ENCODE measurements around the gene CYB5A.

The CYB5A gene

DNA sequence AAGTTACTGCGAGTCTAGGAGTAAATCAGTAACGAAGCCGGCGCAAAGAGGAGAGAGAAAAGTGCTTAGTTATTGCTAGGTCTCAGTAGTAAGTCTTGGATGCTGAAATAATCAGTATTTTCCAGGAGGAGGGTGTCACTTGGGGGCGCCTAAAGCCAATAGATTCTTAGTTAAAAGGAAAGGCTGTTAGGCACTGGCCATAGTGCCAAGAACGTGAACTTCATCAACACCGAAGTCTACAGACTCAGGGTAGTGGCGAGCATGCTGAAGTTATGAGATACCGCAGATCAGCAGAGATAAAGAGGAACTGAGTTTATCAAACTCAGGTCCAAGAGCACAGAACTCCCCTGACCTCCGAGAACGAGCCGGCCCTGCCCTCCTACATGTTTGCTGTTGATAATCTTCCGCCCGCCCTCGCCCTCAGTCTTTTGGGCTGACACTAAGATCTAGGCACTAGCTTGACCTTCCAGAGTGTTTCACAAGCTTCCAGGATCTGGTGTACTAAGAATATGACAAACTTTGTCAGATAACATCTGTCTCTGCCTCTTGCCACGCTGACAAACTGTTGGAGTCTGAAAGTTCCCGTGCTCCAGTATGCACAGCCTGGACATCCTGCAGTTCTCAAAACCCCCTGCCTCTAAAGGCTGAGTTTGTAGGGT lies 49.2 kb downstream of the CYB5A start:
- no peak for DNase-seq

DNA sequence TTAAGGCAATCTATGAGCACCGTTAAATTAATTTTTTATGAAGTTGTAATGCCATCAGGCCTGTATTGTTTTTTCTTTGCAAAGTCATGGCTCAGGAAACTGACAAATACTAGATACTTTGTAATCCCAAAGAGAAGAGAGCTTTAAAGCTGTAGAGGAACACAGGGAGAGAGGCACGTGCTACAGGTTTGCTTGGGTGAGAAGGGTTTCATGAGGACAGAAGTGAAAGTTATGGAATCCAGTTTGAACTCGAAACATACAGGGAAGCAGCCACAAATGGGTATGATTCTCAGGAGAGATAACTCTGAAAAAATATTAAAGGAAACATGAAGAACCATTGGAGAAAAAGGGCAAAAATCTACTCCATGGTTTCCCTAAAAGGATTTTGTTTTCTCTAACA lies 49.8 kb downstream of the CYB5A start:
- DNase-seq: no peak

DNA sequence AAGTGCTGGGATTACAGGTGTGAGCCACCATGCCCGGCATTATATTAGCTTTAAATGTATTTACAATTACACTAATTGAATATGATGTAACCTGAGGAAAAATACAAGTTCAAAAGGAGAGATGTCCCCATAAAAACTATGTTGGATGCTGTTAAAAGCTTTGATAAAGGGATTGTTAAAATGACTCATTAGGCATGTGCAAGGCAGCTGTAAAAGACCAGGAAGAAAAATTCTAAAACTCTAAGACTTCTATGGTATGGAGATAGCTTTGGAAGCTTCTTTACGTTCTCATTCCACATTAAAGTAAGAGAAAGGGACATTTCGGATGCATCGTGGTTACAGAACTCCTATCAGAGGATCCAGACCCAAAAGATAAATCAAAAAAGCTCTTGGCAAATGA lies 50.3 kb downstream of the CYB5A start:
- DNase-seq: no peak

DNA sequence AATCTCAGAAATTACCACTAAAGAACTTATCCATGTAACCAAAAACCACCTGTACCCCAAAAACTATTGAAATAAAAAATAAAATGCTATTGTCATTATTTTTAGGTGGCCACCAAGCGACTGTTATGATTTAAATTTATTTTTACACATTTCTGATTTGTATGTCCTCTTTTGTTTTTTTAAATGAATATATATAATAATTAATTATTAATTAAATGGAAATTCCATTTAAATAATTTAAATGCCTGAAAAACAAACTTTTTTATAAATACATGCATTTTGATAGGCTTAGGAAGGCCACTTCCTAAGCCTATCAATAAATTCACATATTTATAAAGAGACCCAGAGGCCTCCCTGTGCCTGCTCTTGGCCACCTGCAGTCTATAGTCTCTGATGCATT lies 52.2 kb downstream of the CYB5A start:
- DNase-seq: no peak

DNA sequence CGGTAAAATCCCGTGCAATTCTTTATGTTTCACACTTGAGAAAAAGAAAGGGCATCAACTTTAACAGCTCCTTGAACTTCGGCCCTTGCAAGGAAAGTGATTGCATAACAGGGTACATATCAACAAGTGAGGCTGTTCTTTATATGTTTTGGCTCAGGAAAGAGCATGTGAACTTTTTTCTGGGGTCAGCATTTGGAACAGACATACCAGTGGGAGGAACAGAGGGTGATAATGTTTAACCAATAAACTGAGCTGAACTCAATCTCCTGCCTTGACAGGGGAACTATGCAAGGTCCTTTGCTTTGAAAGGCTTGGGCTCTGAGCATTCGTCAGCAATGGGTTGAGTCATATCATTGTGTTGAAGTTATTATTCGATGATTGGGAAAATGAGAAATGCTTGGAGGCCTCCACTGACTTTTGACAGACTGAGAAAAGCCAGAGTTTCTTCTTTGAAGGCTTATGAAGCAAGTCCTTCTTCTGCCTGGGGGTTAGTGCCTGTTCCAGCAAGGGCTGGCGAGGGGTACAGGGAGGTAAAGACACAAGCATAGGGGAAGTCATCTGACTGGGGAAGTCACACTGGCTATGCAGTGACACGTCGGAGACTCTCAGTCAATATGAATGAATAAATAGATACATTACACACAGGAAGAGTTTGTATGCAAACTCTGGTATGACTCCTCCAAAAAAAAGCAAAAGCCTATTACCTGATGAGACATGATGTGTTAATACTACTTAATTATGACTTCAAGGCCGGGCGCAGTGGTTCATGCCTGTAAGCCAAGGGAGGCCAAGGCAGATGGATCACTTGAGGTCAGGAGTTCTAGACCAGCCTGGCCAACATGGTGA lies 57.2 kb downstream of the CYB5A start:
- no peak for DNase-seq

DNA sequence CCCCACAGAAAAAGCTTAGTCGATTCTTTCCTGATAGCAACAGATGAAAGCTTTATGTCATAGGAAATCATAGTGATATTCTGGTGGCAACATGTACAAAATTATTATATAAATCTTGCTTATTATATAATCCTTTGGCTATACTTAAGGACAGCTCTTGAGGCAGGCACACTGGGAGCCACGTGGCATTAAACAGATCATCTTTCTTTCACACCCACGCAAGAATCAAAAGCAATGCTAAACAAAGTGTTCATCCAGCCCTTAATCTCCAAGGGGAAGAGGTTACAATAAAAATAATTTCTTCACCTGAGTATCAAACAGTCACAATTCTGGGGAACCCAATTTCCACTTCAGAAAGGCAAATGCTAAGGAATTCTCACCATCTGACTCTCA lies 57.8 kb downstream of the CYB5A start:
- DNase-seq: no peak

DNA sequence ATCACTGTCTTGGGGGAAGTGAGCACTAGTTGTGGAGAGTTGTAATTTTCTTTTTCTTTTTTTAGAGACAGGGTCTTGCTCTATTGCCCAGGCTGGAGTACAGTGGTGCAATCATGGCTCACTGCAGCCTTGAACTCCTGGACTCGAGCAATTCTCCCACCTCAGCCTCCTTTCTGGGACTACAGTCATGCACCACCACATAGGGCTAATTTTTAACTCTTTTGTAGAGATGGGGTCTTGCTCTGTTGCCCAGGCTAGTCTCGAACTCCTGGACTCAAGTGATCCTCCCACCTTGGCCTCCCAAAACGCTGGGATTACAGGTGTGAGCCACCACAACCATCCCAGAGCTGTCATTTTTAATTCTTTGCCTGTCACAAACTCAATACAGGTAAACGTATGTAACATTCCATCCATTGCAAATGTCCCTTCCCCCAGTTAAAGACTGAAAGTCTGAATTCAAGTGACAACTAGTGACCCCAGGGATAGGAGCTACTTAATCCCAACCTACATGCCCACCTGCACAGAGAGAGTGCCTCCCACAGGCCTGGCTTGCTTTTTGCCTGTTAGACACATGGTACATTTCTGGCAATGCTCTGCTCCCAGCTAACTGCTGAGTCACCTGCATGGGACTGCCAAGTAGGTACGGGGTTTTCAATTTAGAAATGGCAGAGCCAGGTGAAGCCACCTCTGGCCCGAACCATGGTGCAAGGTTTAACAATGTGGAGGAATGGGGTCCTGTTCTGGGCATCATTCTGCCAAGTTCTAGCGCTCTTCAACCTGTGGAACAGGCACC lies 60.6 kb downstream of the CYB5A start:
- no peak for DNase-seq

DNA sequence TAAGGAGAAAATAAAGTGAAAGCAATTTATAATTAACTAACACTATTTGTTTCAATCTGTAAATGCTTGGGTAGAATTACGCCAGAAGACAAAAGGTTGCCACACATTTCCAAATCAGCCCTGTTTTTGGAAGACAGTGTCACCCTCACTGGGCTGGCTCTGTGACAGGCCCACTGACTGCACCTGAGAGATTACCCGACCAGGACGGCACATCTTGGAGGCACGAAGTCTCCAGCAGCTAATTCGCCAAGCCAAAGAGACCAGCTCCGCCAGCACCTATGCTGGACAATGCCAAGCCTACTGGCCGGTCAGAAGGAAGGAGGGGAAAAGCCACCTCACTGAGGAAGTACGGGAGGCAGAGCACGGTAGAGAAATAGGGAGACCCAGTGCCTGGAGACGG lies 61.9 kb downstream of the CYB5A start:
- no peak for DNase-seq

DNA sequence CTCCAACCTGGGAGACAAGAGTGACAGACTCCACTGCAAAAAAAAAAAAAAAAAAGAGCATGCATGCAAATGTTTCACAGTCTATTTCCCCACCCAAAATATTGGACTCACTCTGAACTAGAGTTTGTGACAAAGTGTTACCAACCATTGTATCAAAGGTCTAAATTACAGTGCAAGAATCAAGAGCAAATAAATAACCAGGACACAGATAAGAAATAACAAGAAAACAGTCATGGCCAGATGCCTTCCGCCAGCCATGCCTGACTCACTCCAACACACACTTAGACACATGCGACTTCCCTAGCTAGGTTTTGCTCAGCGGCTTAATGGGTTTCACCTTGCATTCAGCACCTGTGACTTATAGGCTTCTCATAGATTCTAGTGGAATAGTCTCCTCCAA lies 62.8 kb downstream of the CYB5A start:
- DNase-seq: no peak

DNA sequence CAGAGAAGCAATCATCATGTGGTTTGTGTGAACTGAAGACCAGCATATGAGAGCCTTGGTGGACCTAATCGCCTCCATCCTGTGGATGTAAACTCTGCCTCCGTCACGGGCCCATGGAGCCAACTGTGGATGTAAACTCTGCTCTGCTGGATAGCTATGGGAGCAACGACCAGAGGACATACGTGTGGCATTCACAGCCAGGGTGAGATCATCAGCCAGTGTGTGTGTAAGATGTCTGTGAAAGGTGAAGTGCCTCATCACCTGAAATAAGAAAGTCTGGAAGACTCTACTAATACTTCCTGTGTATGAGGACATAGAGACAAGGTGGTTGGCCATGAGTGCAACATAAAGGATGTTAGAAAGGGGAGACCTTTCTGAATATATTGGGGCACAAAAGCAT lies 63.5 kb downstream of the CYB5A start:
- DNase-seq: no peak

DNA sequence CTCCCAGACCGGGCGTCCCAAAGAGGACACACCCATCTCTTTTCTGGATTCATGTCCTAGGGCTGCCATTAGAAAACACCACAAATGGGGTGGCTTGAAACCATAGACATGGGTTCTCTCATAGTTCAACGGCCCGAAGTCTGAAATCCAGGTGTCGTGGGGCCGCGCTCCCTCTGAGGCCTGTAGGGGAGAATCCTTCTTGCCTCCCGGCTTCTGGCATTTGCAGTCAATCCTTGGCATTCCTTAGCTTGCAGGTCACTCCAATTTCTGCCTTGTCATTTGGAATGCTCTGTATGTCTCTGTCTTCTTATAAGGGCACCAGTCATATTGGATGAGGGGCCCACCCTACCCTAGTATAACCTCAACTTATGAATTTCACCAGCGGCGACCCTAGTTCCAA lies 65.1 kb downstream of the CYB5A start:
- no peak for DNase-seq

DNA sequence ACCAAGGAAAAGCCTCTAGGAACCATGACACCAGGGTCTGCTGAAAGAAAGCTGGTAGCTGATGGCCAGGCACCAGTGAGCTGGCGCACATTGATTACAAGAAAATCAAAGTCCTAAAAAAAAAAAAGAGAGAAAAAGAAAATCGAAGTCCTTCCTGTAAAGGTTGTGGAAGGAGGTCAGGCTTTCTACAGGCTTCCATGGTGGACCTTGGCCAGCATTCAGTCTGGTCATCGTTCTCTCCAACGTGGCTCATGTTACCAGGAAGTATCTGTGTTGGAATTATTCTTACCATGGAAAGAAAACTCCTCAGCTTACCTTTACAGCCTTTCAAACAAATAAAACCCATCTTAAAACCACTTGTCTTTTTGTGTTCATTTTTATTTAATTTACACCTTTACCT lies 65.6 kb downstream of the CYB5A start:
- no peak for DNase-seq

DNA sequence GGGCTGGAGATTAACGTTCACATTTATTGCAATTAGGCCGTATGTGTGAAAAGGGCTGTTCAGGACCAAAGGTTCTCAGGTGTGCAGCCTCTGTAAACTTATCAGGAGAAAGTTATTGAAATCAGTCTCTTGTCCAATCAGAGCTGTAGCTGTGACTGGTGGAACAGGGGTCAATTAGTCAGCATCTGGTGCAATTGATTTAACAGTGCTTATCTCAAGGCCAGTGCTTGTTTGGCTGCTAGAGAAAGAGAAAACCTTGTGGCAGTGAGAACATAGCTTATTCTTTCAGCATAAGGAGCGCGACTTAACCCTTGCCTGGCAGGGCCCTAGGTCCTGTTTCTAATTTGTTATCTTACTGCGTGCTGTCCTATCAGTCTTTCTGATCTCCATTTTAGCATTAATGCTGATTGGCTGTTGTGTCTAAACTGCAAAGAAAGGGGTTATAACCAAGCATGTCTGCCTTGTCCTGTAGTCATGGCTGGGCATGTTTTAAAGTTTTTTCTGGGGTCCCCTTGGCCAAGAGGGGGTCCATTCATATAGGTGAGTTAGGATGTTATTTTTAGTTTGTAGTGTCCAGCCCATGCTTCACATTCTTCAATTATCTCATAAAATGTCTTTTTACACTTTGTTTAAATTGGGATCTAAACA lies 66.4 kb downstream of the CYB5A start:
- no peak for DNase-seq

DNA sequence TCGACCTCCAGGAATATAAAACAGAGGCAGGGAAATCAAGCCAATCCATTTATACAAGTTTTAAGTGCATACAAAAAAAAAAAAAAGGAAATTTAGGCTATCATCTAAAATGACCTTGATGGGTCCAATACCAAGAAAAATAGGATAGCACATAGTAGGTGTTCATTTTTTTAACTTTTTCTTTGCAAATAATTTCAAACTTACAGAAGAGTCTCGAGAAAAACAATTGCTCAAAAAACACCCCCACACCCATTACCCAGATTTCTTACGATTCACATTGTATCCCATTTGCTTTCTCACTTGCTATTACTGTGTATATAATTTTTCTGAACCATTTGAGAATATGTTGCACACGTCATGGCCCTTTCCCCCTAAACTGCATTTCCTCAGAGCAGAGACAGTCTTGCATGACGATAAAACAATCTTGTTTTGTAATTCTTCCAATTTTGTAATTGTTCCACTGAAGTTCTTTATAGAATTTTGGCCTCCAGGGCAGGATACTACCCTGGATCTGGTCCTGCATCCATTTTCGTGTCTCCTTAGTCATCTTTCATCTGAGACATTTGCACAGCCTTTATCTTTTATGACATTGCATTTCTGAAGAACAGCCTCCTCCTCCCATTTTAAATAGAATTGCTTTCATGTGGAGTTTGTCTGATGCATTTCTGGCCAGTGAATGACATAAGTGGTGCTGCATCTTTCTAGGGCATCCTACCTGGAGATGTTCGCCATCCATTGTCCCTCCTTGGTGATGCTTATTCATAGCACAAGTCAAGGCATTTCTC lies 68.9 kb downstream of the CYB5A start:
- no peak for DNase-seq

DNA sequence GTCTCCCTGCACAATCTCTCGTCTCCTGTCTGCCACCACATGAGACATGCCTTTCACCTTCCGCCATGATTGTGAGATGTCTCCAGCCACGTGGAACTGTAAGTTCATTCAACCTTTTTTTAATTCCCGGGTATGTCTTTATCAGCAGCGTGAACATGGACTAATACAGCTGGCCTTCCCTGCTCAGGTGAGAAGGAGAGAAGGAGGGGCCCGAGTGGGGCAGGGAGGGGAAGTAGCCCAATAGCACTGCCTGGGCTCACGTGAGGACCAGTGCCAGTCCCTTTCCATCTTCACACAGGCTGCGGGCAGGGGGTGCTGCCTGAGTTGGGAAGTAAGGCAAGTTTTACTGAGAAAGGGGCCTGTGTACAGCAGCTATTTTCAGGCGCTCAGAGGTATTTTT lies 70.7 kb downstream of the CYB5A start:
- DNase-seq: no peak

DNA sequence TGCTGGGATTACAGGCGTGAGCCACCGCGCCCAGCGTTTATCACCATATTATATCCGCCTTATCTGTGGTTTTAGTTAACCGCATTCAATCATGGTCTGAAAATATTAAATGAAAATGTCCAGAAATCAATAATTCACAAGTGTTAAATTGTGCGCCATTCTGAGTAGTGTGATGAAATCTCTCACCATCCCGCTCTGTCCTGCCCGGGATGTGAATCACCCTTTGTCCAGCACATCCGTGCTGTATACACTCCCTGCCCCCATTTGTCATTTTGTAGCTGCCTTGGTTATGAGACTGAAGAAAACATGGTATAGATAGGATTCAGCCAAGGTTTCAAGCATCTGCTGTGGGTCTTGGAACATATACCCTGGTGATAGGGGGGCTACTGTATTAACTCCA lies 72.7 kb downstream of the CYB5A start:
- no peak for DNase-seq

DNA sequence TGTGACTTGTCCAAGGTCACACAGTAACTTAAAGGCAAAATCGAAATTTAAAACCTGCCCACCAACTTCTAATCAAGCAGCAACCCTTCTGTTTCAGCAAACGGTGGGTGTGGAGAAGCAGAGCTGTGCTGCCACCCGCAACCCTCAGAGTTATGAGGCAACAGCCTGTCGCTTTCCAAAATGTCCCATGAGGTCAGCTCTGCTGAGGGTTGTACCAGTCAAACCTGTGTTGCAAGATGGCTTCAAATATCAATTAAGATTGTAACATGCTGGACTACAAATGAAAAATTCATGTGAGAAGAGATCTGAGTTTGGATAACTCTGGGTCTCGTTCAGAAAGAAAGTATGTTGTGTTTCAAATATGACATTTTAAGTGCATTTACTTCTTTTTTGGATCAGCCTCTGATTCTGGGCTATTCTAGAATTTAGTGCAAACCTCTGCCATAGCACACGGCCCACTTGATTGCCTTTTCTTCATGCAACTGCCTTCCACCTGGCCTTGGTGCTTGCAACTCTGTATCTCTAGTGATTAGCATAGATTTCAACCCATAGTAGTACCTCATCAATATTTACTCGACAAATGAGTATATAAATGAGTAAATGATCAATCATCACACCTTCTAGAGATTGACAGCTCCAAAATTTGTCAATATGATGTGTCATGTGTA lies 74.2 kb downstream of the CYB5A start:
- no peak for DNase-seq

DNA sequence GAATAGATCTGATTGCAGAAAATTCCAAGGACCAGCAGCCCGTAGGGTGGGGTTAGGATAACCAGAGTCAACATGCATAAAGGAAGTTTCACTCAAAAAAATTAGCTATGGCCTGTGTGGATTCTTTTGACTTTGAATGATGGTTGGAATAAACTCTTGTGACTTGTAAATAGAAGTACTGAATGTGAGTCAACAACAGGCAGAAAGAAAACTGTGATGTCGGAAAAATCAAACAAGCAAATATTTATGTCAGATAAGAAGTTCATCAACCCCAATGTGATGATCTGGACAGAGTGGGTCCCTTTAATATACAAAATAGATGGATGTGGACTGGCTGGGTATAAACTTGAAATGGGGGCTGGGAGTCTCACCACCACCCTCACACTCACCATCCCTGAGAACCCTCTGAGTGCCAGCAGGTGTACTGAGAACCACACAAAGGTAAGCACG lies 75.1 kb downstream of the CYB5A start:
- no peak for DNase-seq

DNA sequence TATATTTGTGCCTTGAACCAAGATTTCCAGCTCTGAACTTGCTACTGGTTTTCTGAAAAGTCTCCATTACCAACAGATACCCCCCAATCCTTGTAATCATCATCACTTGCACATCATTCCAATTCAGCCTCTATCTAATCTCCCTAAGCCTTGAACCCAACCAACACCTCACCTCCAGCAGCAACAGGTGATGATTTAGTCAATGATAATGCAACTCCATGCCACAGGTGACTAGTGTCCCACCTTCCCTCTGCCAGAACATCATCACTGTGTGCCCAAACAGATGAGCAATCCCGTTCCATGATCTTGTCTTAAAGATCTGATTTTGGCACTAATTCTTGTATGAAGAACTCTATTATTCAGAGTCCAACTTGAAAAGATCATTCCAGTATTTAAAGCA lies 75.9 kb downstream of the CYB5A start:
- DNase-seq: no peak

DNA sequence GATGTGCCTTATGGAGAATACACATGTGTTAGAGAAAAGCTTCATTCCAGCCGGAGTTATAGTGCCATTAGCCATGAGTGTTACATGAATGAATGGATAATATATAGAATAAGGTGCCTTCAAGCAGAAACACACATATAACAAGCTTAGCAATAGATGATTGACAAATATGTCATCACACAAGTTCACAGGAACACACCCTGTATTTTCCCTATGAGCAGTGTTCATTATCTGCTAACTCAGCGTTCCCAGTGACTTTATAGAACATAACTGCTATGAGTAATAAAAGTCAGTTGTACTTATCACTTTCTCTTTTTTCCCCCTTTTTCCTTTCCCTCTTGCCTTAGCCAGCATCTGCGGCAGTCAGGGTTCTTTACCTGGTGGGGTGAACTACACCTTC lies 78.3 kb downstream of the CYB5A start:
- no peak for DNase-seq

DNA sequence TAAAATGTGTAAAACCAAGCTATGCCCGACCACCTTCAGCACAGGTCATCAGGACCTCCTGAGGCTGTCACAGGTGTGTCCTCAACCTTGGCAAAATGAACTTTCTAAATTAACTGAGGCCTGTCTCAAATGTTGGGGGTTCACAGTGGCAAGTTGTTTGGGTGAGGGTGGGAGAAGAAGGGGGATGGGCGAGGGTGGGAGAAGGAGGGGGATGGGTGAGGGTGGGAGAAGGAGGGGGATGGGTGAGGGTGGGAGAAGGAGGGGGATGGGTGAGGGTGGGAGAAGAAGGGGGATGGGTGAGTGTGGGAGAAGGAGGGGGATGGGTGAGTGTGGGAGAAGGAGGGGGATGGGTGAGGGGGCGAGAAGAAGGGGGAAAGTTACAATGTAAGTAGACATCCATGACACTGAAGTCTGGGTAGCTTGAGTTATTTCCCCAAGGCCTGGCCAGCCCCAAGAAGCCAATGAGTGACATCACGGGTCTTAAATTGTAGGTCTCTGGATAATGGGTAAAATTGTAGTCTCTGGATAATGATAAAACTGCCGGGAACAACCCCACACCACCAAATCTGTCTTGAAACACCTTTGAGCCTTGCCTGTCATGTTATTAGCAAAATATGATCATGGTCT lies 87.1 kb downstream of the CYB5A start:
- DNase-seq: no peak

All from NCI-H1048 (cell line).